Esophagus squamous epithelium (tissue), 4 donors: Measurements from ENCODE around the gene ARID1A.

Experiments
- POLR2A ChIP-seq, 4 donors: fragments of 450-650 bp; IDR thresholded peaks; one replicate each; pipeline ENCODE4 v1.6.1; 2017; ENCODE audit warnings: antibody characterized with exemption in 4 of 4, mild to moderate bottlenecking in 4 of 4, moderate library complexity in 3 of 4
- TF ChIP-seq, protein P1 (sequence below), 6 experiments: fragments of 450-650 bp in 4 of 6; fragments of 200-600 bp in 2 of 6; sonication (generic) in 2 of 6; IDR thresholded peaks; one replicate each; pipeline ENCODE4 v1.5.1; 2016 to 2019; ENCODE audit warnings: antibody characterized with exemption in 6 of 6, mild to moderate bottlenecking in 4 of 6, moderate library complexity in 4 of 6

- TF ChIP-seq, protein P1, sequence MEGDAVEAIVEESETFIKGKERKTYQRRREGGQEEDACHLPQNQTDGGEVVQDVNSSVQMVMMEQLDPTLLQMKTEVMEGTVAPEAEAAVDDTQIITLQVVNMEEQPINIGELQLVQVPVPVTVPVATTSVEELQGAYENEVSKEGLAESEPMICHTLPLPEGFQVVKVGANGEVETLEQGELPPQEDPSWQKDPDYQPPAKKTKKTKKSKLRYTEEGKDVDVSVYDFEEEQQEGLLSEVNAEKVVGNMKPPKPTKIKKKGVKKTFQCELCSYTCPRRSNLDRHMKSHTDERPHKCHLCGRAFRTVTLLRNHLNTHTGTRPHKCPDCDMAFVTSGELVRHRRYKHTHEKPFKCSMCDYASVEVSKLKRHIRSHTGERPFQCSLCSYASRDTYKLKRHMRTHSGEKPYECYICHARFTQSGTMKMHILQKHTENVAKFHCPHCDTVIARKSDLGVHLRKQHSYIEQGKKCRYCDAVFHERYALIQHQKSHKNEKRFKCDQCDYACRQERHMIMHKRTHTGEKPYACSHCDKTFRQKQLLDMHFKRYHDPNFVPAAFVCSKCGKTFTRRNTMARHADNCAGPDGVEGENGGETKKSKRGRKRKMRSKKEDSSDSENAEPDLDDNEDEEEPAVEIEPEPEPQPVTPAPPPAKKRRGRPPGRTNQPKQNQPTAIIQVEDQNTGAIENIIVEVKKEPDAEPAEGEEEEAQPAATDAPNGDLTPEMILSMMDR (IDR thresholded peaks at IDR 0.05) = no peak
- TF ChIP-seq POLR2A (IDR thresholded peaks at IDR 0.05) = no peak
These were observed 88.4 kb downstream of the ARID1A start for GRCh38 chr1:26784023-26784871.
